Transverse colon (tissue), 4 donors: ENCODE data around the gene NCKAP5.

Source experiments
- EP300 ChIP-seq: sonication (generic); formaldehyde crosslinking; IDR thresholded peaks from one replicate; pipeline ENCODE4 v1.6.1; 2017; ENCODE audit warnings: antibody characterized with exemption, low read depth
- POLR2A ChIP-seq: fragments of 450-650 bp; IDR thresholded peaks from one replicate; pipeline ENCODE4 v1.6.1; 2016; ENCODE audit warnings: antibody characterized with exemption, mild to moderate bottlenecking, moderate library complexity
- POLR2AphosphoS5 ChIP-seq, 3 donors: sonication (generic); formaldehyde crosslinking; IDR thresholded peaks; one replicate each; pipeline ENCODE4 v1.6.1; 2016; ENCODE audit warnings: antibody characterized with exemption in 3 of 3
- TF ChIP-seq, protein P1 (sequence below), 5 experiments: fragments of 200-600 bp in 3 of 5; fragments of 450-650 bp in 2 of 5; sonication (generic) in 3 of 5; IDR thresholded peaks; 1 replicate in 2 of 5; 2 replicates in 3 of 5; pipeline ENCODE4 v1.5.1; 2016 to 2017; ENCODE audit warnings: antibody characterized with exemption in 5 of 5, inconsistent platforms in 3 of 5, mild to moderate bottlenecking in 2 of 5, moderate library complexity in 1 of 5

DNA sequence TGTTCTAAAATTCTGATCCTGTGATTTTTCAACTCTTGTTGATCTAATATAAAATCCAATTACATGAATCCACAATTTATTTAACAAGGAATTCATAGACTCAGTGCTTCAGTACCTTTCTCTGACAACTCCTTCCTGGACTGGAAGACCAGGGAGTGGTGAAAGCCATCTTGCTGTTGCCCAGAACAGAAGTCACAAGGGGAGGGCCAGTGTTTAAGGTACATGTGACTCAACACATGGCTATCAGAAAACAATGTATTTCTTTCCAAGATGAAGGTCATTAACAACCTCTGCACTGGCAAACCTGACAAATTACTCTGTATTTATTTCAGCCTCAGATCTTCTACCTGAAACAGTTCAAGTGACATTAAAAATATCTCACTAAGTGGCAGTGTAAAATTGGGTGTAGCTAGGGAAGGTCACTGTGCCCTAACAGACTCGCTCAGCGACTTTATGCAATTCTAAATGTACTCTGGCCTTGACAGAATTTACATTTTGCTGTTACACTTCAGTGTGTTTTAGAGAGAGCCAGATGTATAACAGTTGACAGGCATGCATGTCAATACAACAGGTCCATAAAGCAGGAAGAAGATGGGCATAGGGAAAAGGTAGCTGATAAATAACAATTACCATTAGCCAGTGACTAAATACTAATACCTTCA lies 75.4 kb downstream of the NCKAP5 start:
- TF ChIP-seq, protein P1, sequence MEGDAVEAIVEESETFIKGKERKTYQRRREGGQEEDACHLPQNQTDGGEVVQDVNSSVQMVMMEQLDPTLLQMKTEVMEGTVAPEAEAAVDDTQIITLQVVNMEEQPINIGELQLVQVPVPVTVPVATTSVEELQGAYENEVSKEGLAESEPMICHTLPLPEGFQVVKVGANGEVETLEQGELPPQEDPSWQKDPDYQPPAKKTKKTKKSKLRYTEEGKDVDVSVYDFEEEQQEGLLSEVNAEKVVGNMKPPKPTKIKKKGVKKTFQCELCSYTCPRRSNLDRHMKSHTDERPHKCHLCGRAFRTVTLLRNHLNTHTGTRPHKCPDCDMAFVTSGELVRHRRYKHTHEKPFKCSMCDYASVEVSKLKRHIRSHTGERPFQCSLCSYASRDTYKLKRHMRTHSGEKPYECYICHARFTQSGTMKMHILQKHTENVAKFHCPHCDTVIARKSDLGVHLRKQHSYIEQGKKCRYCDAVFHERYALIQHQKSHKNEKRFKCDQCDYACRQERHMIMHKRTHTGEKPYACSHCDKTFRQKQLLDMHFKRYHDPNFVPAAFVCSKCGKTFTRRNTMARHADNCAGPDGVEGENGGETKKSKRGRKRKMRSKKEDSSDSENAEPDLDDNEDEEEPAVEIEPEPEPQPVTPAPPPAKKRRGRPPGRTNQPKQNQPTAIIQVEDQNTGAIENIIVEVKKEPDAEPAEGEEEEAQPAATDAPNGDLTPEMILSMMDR (IDR thresholded peaks at IDR 0.05): no peak
- TF ChIP-seq POLR2A: no peak
- no peak for TF ChIP-seq POLR2AphosphoS5 (IDR thresholded peaks at IDR 0.05)
- TF ChIP-seq EP300: no peak
